H9 (cell line): ENCODE results near the gene CDH13. TPM values are rescaled to one million over a fixed set of nuclear protein-coding genes. Genes with fewer than 3 reads are reported as not detected.

Source experiments
- DNase-seq: peaks from one replicate; pipeline ENCODE4 v3.0.0-alpha.2; 2017
- H2AFZ ChIP-seq: one replicate; pipeline ENCODE4 v1.6.1; 2013; ENCODE audit warnings: mild to moderate bottlenecking, low read length, control low read depth, moderate library complexity
- H2AK5ac ChIP-seq: 2 replicates; pipeline ENCODE4 v1.6.1; 2013; ENCODE audit warnings: low read length, control low read depth, mixed read lengths; ENCODE audit not compliant: insufficient read length
- H2BK120ac ChIP-seq: one replicate; pipeline ENCODE4 v1.6.1; 2013; ENCODE audit warnings: low read depth, mild to moderate bottlenecking, low read length, control low read depth, inconsistent platforms; ENCODE audit not compliant: poor library complexity, severe bottlenecking
- H2BK12ac ChIP-seq: 2 replicates; pipeline ENCODE4 v1.6.1; 2013; ENCODE audit warnings: low read length, control low read depth, mixed read lengths, low read depth; ENCODE audit not compliant: insufficient read length
- H2BK15ac ChIP-seq: 2 replicates; pipeline ENCODE4 v1.6.1; 2013; ENCODE audit warnings: low read depth, low read length, control low read depth
- H2BK20ac ChIP-seq: one replicate; pipeline ENCODE4 v1.6.1; 2013; ENCODE audit warnings: low read depth, mild to moderate bottlenecking, low read length, control low read depth, inconsistent platforms; ENCODE audit not compliant: poor library complexity, severe bottlenecking
- H2BK5ac ChIP-seq: 2 replicates; pipeline ENCODE4 v1.6.1; 2013; ENCODE audit warnings: low read length, control low read depth, mixed read lengths; ENCODE audit not compliant: insufficient read length
- H3K14ac ChIP-seq: 2 replicates; pipeline ENCODE4 v1.6.1; 2013; ENCODE audit warnings: low read length, control low read depth; ENCODE audit not compliant: insufficient read depth
- H3K18ac ChIP-seq: 2 replicates; pipeline ENCODE4 v1.6.1; 2013; ENCODE audit warnings: low read depth, mild to moderate bottlenecking, mixed read lengths, low read length, control low read depth; ENCODE audit not compliant: insufficient read length
- H3K23ac ChIP-seq: 2 replicates; pipeline ENCODE4 v1.6.1; 2013; ENCODE audit warnings: low read length, control low read depth, mixed read lengths, low read depth; ENCODE audit not compliant: insufficient read length
- H3K23me2 ChIP-seq: 2 replicates; pipeline ENCODE4 v1.6.1; 2013; ENCODE audit warnings: low read depth, mild to moderate bottlenecking, mixed read lengths, low read length, control low read depth; ENCODE audit not compliant: insufficient read length, poor library complexity, severe bottlenecking
- H3K27ac ChIP-seq: 2 replicates; pipeline ENCODE4 v1.5.1; 2013; ENCODE audit warnings: low read length, control low read depth, mixed read lengths, low read depth; ENCODE audit not compliant: insufficient read length
- H3K27me3 ChIP-seq: 2 replicates; pipeline ENCODE4 v1.6.1; 2013; ENCODE audit warnings: low read length, control low read depth, inconsistent platforms; ENCODE audit not compliant: insufficient read depth
- H3K4ac ChIP-seq: 2 replicates; pipeline ENCODE4 v1.6.1; 2013; ENCODE audit warnings: low read depth, mild to moderate bottlenecking, control low read depth, inconsistent platforms, low read length, moderate library complexity
- H3K4me1 ChIP-seq: 2 replicates; pipeline ENCODE4 v1.6.1; 2013; ENCODE audit warnings: low read length, control low read depth, inconsistent platforms; ENCODE audit not compliant: insufficient read depth
- H3K4me2 ChIP-seq: 2 replicates; pipeline ENCODE4 v1.6.1; 2013; ENCODE audit warnings: low read length, control low read depth, mixed read lengths; ENCODE audit not compliant: insufficient read length, insufficient read depth
- H3K56ac ChIP-seq: 2 replicates; pipeline ENCODE4 v1.6.1; 2013; ENCODE audit warnings: low read depth, mild to moderate bottlenecking, mixed read lengths, low read length, control low read depth; ENCODE audit not compliant: insufficient read length
- H3K79me1 ChIP-seq: 2 replicates; pipeline ENCODE4 v1.6.1; 2013; ENCODE audit warnings: low read depth, mild to moderate bottlenecking, moderate library complexity, low read length, control low read depth, inconsistent platforms; ENCODE audit not compliant: insufficient read depth, poor library complexity, severe bottlenecking
- H3K79me2 ChIP-seq: 2 replicates; pipeline ENCODE4 v1.6.1; 2013; ENCODE audit warnings: low read length, control low read depth, inconsistent platforms; ENCODE audit not compliant: insufficient read depth
- H3K9ac ChIP-seq: 2 replicates; pipeline ENCODE4 v1.6.1; 2013; ENCODE audit warnings: low read length, control low read depth, mixed read lengths; ENCODE audit not compliant: insufficient read length; ENCODE audit errors: extremely low read depth
- H3K9me3 ChIP-seq: one replicate; pipeline ENCODE4 v1.6.1; 2013; ENCODE audit warnings: low read depth, low read length, inconsistent platforms; ENCODE audit not compliant: control insufficient read depth
- H3T11ph ChIP-seq: one replicate; pipeline ENCODE4 v1.6.1; 2013; ENCODE audit warnings: mild to moderate bottlenecking, low read length, control low read depth, inconsistent platforms
- H4K20me1 ChIP-seq: one replicate; pipeline ENCODE4 v1.6.1; 2013; ENCODE audit not compliant: control insufficient read depth, insufficient read length, insufficient read depth
- H4K5ac ChIP-seq: 2 replicates; pipeline ENCODE4 v1.6.1; 2013; ENCODE audit warnings: low read depth, mild to moderate bottlenecking, mixed read lengths, low read length, control low read depth; ENCODE audit not compliant: insufficient read length
- H4K8ac ChIP-seq: replicated peaks from 2 replicates; pipeline ENCODE4 v1.6.1; 2013; ENCODE audit warnings: low read length, control low read depth, mixed read lengths, low read depth; ENCODE audit not compliant: insufficient read length
- H4K91ac ChIP-seq: 2 replicates; pipeline ENCODE4 v1.6.1; 2013; ENCODE audit warnings: low read depth, mild to moderate bottlenecking, moderate library complexity, mixed read lengths, low read length, control low read depth; ENCODE audit not compliant: insufficient read length
- H3K27ac Mint-ChIP-seq, 3 experiments: 2 replicates in 2 of 3; 3 replicates in 1 of 3; pipeline ENCODE4 v1.8.0; 2020 to 2021; ENCODE audit warnings: mixed read lengths in 3 of 3, mild to moderate bottlenecking in 1 of 3, moderate library complexity in 1 of 3
- H3K27me3 Mint-ChIP-seq: 2 replicates; pipeline ENCODE4 v1.8.0; 2021; ENCODE audit warnings: low read depth, mild to moderate bottlenecking, moderate library complexity, mixed read lengths
- H3K36me3 Mint-ChIP-seq, 3 experiments: 2 replicates in 2 of 3; 3 replicates in 1 of 3; pipeline ENCODE4 v1.8.0; 2020 to 2021; ENCODE audit warnings: low read depth in 3 of 3, mixed read lengths in 3 of 3; ENCODE audit not compliant: insufficient read depth in 1 of 3
- H3K4me1 Mint-ChIP-seq, 2 experiments: 2 replicates each; pipeline ENCODE4 v1.8.0; 2020; ENCODE audit warnings: mixed read lengths in 2 of 2
- H3K4me3 Mint-ChIP-seq, 2 experiments: 2 replicates in 1 of 2; 3 replicates in 1 of 2; pipeline ENCODE4 v1.8.0; 2020 to 2021; ENCODE audit warnings: mild to moderate bottlenecking in 2 of 2, mixed read lengths in 2 of 2, moderate library complexity in 1 of 2
- H3K9me3 Mint-ChIP-seq, 2 experiments: 2 replicates in 1 of 2; 3 replicates in 1 of 2; pipeline ENCODE4 v1.8.0; 2020; ENCODE audit warnings: mild to moderate bottlenecking in 2 of 2, mixed read lengths in 2 of 2, moderate library complexity in 1 of 2
- CTCF ChIP-seq: fragments of 200-600 bp; sonication (generic); conservative IDR thresholded peaks from 3 replicates; pipeline ENCODE4 v1.8.0; 2021; ENCODE audit warnings: antibody characterized with exemption, mild to moderate bottlenecking
- WGBS: extraction: QIAGEN DNeasy Blood & Tissue Kit; methylation state at CpG from one replicate; pipeline ENCODE4 v1.1.7; 2013; ENCODE audit warnings: missing lambda C conversion rate, low lambda C conversion rate, mixed read lengths; ENCODE audit not compliant: insufficient read length; ENCODE audit errors: extremely low coverage; 5-methylcytosine and 5-hydroxymethylcytosine counted together
- total RNA-seq: library from RNA; stranded (reverse); gene quantifications from 2 replicates; pipeline ENCODE4 v1.2.1, GENCODE V29; 2021

The CDH13 gene
- total RNA-seq, 1 experiment from 2014 or later: 1.5 TPM

- Histone ChIP-seq H3K79me2 (no peaks in the 10 kb centered on the region), H3K27me3 (no peaks in the 10 kb centered on the region), H3K23me2 (no peaks in the 10 kb centered on the region), H3K14ac (no peak overlapping the region), H2BK5ac (no peak overlapping the region), H2BK20ac (no peak overlapping the region), H3K18ac (no peak overlapping the region), H3K9me3 (no peaks in the 10 kb centered on the region), H4K20me1 (no peaks in the 10 kb centered on the region), H3K4me2 (no peak overlapping the region), H3K23ac (no peak overlapping the region), H3K27ac (no peak overlapping the region), H3K79me1 (no peaks in the 10 kb centered on the region), H3K9ac (no peak overlapping the region), H4K8ac (no peak overlapping the region), H2BK120ac (no peak overlapping the region), H2AFZ (no peak overlapping the region), H3K4ac (no peak overlapping the region), H2AK5ac (no peak overlapping the region), H3K4me1 (no peaks in the 10 kb centered on the region), H2BK12ac (no peak overlapping the region), H2BK15ac (no peak overlapping the region), H4K91ac (no peak overlapping the region), H3T11ph (no peak overlapping the region), H3K56ac (no peak overlapping the region), H4K5ac (no peak overlapping the region)
- H3K4me1 Mint-ChIP-seq: no peaks in the 10 kb centered on the region
- TF ChIP-seq CTCF: no peak
- H3K36me3 Mint-ChIP-seq: no peaks in the 10 kb centered on the region
- no peak overlapping the region for H3K4me3 Mint-ChIP-seq
- H3K9me3 Mint-ChIP-seq: no peaks in the 10 kb centered on the region
- peaks cover 8% of the 10 kb centered on the region for H3K27me3 Mint-ChIP-seq
- no peak for DNase-seq
- no peak overlapping the region for H3K27ac Mint-ChIP-seq
- no CpG with 5 or more reads among the region's 4 CpGs for WGBS
These were observed 1073.0 kb downstream of the CDH13 start for GRCh38 chr16:83699817-83700216.
